HepG2 (cell line): ENCODE results near the gene PKMYT1. TPM values are rescaled to one million over a fixed set of nuclear protein-coding genes. Genes with fewer than 3 reads are reported as not detected.
A peak's percentile ranks its signal among the peaks of the same experiment; 100 is the strongest.

Source experiments
- IKZF4 ChIP-seq: sonication (generic); formaldehyde crosslinking; IDR thresholded peaks from 2 replicates; pipeline ENCODE4 v1.5.1; 2020; ENCODE audit warnings: borderline replicate concordance, mild to moderate bottlenecking, low read depth, missing genetic modification reagents; ENCODE audit errors: not compliant biosample characterization
- MAZ ChIP-seq, 2 experiments: sonication (generic) in 1 of 2; formaldehyde crosslinking in 1 of 2; IDR thresholded peaks; 2 replicates each; pipeline versions ENCODE4 v1.5.0 to v1.6.1; 2012 to 2020; ENCODE audit warnings: low read depth in 2 of 2, mild to moderate bottlenecking in 2 of 2, borderline replicate concordance in 1 of 2, improper control_type of control experiment in 1 of 2, low read length in 1 of 2, missing genetic modification reagents in 1 of 2, moderate library complexity in 1 of 2
- NR2F2 ChIP-seq: IDR thresholded peaks from 2 replicates; pipeline ENCODE4 v1.6.1; 2012; ENCODE audit warnings: low read depth, inconsistent platforms, borderline replicate concordance
- RFXAP ChIP-seq: sonication (generic); formaldehyde crosslinking; IDR thresholded peaks from 2 replicates; pipeline ENCODE4 v1.4.0; 2020; ENCODE audit warnings: missing genetic modification reagents, borderline replicate concordance
- ZFP41 ChIP-seq: sonication (generic); formaldehyde crosslinking; IDR thresholded peaks from 2 replicates; pipeline ENCODE4 v1.4.0; 2020; ENCODE audit warnings: mild to moderate bottlenecking, missing genetic modification reagents, borderline replicate concordance
- ZNF354B ChIP-seq: sonication (generic); formaldehyde crosslinking; IDR thresholded peaks from 2 replicates; pipeline ENCODE4 v1.8.0; 2022; ENCODE audit warnings: mild to moderate bottlenecking, missing genetic modification reagents
- ZNF563 ChIP-seq: sonication (generic); formaldehyde crosslinking; IDR thresholded peaks from 2 replicates; pipeline ENCODE4 v1.8.0; 2022; ENCODE audit warnings: mild to moderate bottlenecking, moderate library complexity, missing genetic modification reagents
- ZNF567 ChIP-seq: sonication (generic); formaldehyde crosslinking; IDR thresholded peaks from 2 replicates; pipeline ENCODE4 v1.8.1; 2023; ENCODE audit warnings: mild to moderate bottlenecking, missing genetic modification reagents, borderline replicate concordance
- ZNF639 ChIP-seq: conservative IDR thresholded peaks from 2 replicates; pipeline ENCODE4 v1.6.1; 2018; ENCODE audit warnings: missing genetic modification reagents
- ZNF891 ChIP-seq: sonication (generic); formaldehyde crosslinking; IDR thresholded peaks from 2 replicates; pipeline ENCODE4 v1.5.0; 2020; ENCODE audit warnings: mild to moderate bottlenecking, missing genetic modification reagents
- polyA plus RNA-seq, 8 experiments: library from polyadenylated mRNA; depleted of rRNA in 3 of 8; stranded (reverse) in 7 of 8; unstranded in 1 of 8; fragments of >200 nt; fragmentation: Illumina TruSeq in 4 of 8; extraction: Trizol in 4 of 8; gene quantifications; 2 replicates each; pipeline versions ENCODE4 v1.2.1 to v1.2.3, GENCODE V29; 2011 to 2016; ENCODE audit warnings: low read depth in 4 of 8, missing spikeins in 1 of 8, mixed read lengths in 1 of 8; ENCODE audit not compliant: insufficient read depth in 1 of 8
- total RNA-seq, 5 experiments: library from RNA; depleted of rRNA; stranded (reverse); fragments of >200 nt; fragmentation: Illumina TruSeq; extraction: Trizol; gene quantifications; 2 replicates each; pipeline ENCODE4 v1.2.3, GENCODE V29; 2016; ENCODE audit warnings: low read depth in 1 of 5
- TF ChIP-seq, protein P1 (sequence below): IDR thresholded peaks from 2 replicates; pipeline ENCODE4 v1.4.0; 2020; ENCODE audit warnings: mild to moderate bottlenecking, missing genetic modification reagents
- TF ChIP-seq, protein P2 (sequence below): sonication (generic); formaldehyde crosslinking; IDR thresholded peaks from 2 replicates; pipeline ENCODE4 v1.5.0; 2020; ENCODE audit warnings: mild to moderate bottlenecking, missing genetic modification reagents
- TF ChIP-seq, protein P3 (sequence below), 2 experiments: sonication (generic) in 1 of 2; formaldehyde crosslinking in 1 of 2; IDR thresholded peaks; 2 replicates each; pipeline versions ENCODE4 v1.4.0 to v1.6.1; 2018 to 2020; ENCODE audit warnings: missing genetic modification reagents in 2 of 2, borderline replicate concordance in 1 of 2, low read depth in 1 of 2, mild to moderate bottlenecking in 1 of 2, missing biosample characterization in 1 of 2
- TF ChIP-seq, protein P4 (sequence below): sonication (generic); formaldehyde crosslinking; IDR thresholded peaks from 2 replicates; pipeline ENCODE4 v1.4.0; 2020; ENCODE audit warnings: mild to moderate bottlenecking, missing genetic modification reagents
- TF ChIP-seq, protein P5 (sequence below): IDR thresholded peaks from 2 replicates; pipeline ENCODE4 v1.6.1; 2016

Gene PKMYT1
- total and polyA plus RNA-seq, 2 of the 13 experiments (the other 11 are each of a cell fraction or from before 2014, with no cell fraction given) = 7.0 to 27.8 TPM

DNA sequence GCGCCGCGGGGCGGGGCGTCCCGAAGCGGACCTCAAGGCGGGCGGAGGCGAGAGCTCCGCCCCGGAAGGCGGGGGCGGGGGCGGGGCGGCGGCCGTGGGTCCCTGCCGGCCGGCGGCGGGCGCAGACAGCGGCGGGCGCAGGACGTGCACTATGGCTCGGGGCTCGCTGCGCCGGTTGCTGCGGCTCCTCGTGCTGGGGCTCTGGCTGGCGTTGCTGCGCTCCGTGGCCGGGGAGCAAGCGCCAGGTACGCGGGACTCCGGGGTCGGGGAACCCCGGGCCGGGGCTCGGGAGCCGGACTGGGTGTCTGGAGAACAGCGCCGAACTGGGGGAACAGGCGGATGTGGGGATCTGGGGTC lies 40.0 kb upstream of the PKMYT1 start, which contains the start of gene TNFRSF12A (continued):
- TF ChIP-seq, protein P1, sequence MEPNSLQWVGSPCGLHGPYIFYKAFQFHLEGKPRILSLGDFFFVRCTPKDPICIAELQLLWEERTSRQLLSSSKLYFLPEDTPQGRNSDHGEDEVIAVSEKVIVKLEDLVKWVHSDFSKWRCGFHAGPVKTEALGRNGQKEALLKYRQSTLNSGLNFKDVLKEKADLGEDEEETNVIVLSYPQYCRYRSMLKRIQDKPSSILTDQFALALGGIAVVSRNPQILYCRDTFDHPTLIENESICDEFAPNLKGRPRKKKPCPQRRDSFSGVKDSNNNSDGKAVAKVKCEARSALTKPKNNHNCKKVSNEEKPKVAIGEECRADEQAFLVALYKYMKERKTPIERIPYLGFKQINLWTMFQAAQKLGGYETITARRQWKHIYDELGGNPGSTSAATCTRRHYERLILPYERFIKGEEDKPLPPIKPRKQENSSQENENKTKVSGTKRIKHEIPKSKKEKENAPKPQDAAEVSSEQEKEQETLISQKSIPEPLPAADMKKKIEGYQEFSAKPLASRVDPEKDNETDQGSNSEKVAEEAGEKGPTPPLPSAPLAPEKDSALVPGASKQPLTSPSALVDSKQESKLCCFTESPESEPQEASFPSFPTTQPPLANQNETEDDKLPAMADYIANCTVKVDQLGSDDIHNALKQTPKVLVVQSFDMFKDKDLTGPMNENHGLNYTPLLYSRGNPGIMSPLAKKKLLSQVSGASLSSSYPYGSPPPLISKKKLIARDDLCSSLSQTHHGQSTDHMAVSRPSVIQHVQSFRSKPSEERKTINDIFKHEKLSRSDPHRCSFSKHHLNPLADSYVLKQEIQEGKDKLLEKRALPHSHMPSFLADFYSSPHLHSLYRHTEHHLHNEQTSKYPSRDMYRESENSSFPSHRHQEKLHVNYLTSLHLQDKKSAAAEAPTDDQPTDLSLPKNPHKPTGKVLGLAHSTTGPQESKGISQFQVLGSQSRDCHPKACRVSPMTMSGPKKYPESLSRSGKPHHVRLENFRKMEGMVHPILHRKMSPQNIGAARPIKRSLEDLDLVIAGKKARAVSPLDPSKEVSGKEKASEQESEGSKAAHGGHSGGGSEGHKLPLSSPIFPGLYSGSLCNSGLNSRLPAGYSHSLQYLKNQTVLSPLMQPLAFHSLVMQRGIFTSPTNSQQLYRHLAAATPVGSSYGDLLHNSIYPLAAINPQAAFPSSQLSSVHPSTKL (CRISPR knock-in tag) = no peak
- TF ChIP-seq ZNF354B = no peak
- no peak for TF ChIP-seq ZNF639 (CRISPR knock-in tag)
- TF ChIP-seq RFXAP (CRISPR knock-in tag) = peak; percentile 23; the same call in 1 of the 2 replicates
- no peak for TF ChIP-seq ZNF567
- TF ChIP-seq, protein P2, sequence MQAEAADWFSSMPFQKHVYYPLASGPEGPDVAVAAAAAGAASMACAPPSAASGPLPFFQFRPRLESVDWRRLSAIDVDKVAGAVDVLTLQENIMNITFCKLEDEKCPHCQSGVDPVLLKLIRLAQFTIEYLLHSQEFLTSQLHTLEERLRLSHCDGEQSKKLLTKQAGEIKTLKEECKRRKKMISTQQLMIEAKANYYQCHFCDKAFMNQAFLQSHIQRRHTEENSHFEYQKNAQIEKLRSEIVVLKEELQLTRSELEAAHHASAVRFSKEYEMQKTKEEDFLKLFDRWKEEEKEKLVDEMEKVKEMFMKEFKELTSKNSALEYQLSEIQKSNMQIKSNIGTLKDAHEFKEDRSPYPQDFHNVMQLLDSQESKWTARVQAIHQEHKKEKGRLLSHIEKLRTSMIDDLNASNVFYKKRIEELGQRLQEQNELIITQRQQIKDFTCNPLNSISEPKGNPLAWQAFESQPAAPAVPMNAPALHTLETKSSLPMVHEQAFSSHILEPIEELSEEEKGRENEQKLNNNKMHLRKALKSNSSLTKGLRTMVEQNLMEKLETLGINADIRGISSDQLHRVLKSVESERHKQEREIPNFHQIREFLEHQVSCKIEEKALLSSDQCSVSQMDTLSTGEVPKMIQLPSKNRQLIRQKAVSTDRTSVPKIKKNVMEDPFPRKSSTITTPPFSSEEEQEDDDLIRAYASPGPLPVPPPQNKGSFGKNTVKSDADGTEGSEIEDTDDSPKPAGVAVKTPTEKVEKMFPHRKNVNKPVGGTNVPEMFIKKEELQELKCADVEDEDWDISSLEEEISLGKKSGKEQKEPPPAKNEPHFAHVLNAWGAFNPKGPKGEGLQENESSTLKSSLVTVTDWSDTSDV (CRISPR knock-in tag) = no peak
- no peak for TF ChIP-seq ZNF891 (CRISPR knock-in tag)
- TF ChIP-seq IKZF4 = peak; percentile 25
- no peak for TF ChIP-seq NR2F2
- TF ChIP-seq, protein P3, sequence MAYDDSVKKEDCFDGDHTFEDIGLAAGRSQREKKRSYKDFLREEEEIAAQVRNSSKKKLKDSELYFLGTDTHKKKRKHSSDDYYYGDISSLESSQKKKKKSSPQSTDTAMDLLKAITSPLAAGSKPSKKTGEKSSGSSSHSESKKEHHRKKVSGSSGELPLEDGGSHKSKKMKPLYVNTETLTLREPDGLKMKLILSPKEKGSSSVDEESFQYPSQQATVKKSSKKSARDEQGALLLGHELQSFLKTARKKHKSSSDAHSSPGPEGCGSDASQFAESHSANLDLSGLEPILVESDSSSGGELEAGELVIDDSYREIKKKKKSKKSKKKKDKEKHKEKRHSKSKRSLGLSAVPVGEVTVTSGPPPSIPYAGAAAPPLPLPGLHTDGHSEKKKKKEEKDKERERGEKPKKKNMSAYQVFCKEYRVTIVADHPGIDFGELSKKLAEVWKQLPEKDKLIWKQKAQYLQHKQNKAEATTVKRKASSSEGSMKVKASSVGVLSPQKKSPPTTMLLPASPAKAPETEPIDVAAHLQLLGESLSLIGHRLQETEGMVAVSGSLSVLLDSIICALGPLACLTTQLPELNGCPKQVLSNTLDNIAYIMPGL (CRISPR knock-in tag; IDR thresholded peaks at IDR 0.05; ENCODE audit: borderline replicate concordance in 1 of 2, low read depth in 1 of 2) = peak in 1 of 2 experiments; percentile 26; a peak in 1 of 4 replicates
- no peak for TF ChIP-seq MAZ (IDR thresholded peaks at IDR 0.05; ENCODE audit: borderline replicate concordance, low read depth, low read length)
- no peak for TF ChIP-seq MAZ (CRISPR knock-in tag; IDR thresholded peaks at IDR 0.05; ENCODE audit: low read depth)
- TF ChIP-seq, protein P4, sequence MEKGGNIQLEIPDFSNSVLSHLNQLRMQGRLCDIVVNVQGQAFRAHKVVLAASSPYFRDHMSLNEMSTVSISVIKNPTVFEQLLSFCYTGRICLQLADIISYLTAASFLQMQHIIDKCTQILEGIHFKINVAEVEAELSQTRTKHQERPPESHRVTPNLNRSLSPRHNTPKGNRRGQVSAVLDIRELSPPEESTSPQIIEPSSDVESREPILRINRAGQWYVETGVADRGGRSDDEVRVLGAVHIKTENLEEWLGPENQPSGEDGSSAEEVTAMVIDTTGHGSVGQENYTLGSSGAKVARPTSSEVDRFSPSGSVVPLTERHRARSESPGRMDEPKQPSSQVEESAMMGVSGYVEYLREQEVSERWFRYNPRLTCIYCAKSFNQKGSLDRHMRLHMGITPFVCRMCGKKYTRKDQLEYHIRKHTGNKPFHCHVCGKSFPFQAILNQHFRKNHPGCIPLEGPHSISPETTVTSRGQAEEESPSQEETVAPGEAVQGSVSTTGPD (CRISPR knock-in tag) = no peak
- TF ChIP-seq ZNF563 (CRISPR knock-in tag) = no peak
- TF ChIP-seq, protein P5, sequence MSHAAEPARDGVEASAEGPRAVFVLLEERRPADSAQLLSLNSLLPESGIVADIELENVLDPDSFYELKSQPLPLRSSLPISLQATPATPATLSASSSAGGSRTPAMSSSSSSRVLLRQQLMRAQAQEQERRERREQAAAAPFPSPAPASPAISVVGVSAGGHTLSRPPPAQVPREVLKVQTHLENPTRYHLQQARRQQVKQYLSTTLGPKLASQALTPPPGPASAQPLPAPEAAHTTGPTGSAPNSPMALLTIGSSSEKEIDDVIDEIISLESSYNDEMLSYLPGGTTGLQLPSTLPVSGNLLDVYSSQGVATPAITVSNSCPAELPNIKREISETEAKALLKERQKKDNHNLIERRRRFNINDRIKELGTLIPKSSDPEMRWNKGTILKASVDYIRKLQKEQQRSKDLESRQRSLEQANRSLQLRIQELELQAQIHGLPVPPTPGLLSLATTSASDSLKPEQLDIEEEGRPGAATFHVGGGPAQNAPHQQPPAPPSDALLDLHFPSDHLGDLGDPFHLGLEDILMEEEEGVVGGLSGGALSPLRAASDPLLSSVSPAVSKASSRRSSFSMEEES (CRISPR knock-in tag) = no peak
- TF ChIP-seq ZFP41 = no peak
